Heart left ventricle (tissue), 13 donors: ENCODE measurements around the gene ACP6.

Experiments
- CTCF ChIP-seq, 12 donors: fragments of 200-600 bp; sonication (generic) in 4 of 12; IDR thresholded peaks; one replicate each; pipeline versions ENCODE4 v1.5.0 to v1.8.0; 2018 to 2022; ENCODE audit warnings: antibody characterized with exemption in 12 of 12, mild to moderate bottlenecking in 5 of 12
- POLR2A ChIP-seq, 2 donors: fragments of 450-650 bp; IDR thresholded peaks; one replicate each; pipeline ENCODE4 v1.6.1; 2017; ENCODE audit warnings: antibody characterized with exemption in 2 of 2, mild to moderate bottlenecking in 2 of 2, moderate library complexity in 2 of 2
- donor health status: ischemic (EF 13 %, LVEDD 7.1; RV severe dilation, severe dysfunction).
- donor health status: DM: no; HTN: yes; CAD: no.
- donor health status: DM: no; HTN: no; CAD: no.
- donor health status: ischemic (EF 25% LVEDD 6.9; RV normal size, moderate dysfunction).
- donor health status: ischemic (EF 25% LVEDD 5.7; RV mildly dilated, moderate dysfunction).
- donor health status: ischemic (EF 35%, LVEDD 5.7; RV mildly dilated, moderate dysfunction).
- donor health status: nonischemic (EF 11% LVEDD 7.7; RV severe dilation, severe dysfunction).
- donor health status: DM: yes; HTN: yes; CAD: no.
- donor health status: PGD.
- donor health status: ischemic (EF 29% LVEDD 5.4; RV normal size, mild dysfunction).
- donor health status: nonischemic (EF 23%, LVEDD 6.1; RV moderate dilation, normal function).

GRCh38 chr1:147612366-147612765 is 58.0 kb downstream of the ACP6 start:
- TF ChIP-seq CTCF (IDR thresholded peaks at IDR 0.05) (no peak), POLR2A (IDR thresholded peaks at IDR 0.05) (no peak)
